ENCODE measurements around the gene GPR39. TPM values are rescaled to one million over a fixed set of nuclear protein-coding genes. Genes with fewer than 3 reads are reported as not detected.

GPR39 gene
- total RNA-seq, 1 donor from 2014 or later: 0.20 TPM

DNA sequence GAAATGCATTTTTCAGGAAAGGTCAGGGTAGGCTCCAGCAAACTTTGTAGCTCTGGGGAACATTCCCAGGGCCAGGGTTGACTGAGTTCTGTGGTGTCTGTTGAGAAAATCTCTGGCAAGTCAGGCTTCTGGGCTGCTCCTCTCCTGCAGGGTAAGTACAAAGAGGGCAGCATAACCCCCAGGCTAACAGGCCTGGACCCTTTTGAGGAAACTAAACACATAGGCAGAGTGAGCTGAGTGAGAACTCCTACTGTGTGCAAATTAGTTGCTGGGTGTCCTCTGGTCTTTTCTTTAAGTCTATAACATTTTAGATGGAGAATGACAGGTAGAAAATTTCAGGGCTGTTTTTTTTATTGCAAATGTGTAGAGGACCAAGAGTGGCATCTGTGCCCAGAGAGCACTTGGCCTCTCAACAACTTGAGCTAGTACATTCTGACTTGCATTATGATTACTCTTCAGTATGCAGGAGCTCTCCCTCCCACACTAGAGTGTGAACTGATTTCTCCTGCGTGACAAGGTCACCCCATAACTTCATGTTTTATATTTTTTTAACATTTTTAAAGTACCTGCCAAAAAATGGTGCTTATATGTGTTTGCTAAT is 49.9 kb downstream of the GPR39 start:
- Mint-ChIP-seq H3K36me3 (ENCODE audit: low read depth) (peaks cover 2% of the 10 kb centered on the region), H3K27me3 (ENCODE audit: low read depth) (no peaks in the 10 kb centered on the region), H3K4me3 (ENCODE audit: unreplicated experiment) (no peak overlapping the region), H3K4me1 (ENCODE audit: low read depth) (no peaks in the 10 kb centered on the region), H3K27ac (ENCODE audit: unreplicated experiment) (no peak overlapping the region), H3K9me3 (ENCODE audit: low read depth) (peaks cover 36% of the 10 kb centered on the region)
- DNase-seq (ENCODE audit: low spot score): no peak
- TF ChIP-seq, protein P1, sequence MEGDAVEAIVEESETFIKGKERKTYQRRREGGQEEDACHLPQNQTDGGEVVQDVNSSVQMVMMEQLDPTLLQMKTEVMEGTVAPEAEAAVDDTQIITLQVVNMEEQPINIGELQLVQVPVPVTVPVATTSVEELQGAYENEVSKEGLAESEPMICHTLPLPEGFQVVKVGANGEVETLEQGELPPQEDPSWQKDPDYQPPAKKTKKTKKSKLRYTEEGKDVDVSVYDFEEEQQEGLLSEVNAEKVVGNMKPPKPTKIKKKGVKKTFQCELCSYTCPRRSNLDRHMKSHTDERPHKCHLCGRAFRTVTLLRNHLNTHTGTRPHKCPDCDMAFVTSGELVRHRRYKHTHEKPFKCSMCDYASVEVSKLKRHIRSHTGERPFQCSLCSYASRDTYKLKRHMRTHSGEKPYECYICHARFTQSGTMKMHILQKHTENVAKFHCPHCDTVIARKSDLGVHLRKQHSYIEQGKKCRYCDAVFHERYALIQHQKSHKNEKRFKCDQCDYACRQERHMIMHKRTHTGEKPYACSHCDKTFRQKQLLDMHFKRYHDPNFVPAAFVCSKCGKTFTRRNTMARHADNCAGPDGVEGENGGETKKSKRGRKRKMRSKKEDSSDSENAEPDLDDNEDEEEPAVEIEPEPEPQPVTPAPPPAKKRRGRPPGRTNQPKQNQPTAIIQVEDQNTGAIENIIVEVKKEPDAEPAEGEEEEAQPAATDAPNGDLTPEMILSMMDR (IDR thresholded peaks at IDR 0.05): no peak

DNA sequence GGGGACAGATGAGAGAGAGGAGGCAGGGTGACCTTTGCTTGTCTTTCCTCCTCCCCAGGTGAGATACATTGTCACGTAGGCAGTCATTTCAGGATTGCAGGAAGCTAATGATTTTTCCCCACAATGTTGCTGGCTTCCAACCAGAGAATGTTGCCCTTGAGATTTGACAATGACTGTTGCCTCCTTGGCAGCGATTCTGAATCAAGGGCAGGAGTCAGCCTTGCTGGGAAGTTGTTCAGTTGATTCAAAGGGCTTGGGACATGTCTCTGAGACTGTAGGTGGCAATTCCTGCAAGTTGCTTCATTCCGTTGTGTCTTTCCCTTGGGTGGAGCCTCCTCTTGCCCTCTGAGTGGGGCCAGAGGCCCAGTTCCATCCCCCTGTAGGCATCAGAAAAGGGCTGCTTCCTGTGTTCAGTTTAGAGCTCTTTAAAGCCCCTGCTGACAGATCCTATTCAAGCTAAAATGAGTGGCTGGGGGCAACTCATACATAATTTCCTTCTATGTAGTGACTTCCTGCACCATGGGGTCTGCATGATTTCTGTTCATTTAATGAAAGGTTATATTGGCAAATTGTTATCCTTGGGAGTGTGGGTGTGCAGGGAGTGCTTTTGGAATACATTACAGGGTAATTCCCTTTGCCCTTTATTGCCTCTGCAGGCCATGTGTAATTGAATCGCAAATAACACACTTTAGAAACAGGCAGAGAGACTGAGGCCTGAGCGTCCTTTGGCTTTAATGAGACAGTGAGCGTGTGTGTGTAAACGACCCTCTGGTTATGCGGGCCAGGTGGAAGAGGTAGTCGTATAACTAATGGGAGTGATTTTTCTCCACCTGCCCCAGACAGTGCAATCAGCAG is 52.4 kb downstream of the GPR39 start:
- Mint-ChIP-seq H3K4me1 (ENCODE audit: low read depth) (no peaks in the 10 kb centered on the region), H3K27me3 (ENCODE audit: low read depth) (no peaks in the 10 kb centered on the region), H3K36me3 (ENCODE audit: low read depth) (peaks cover 2% of the 10 kb centered on the region), H3K27ac (ENCODE audit: unreplicated experiment) (no peak overlapping the region), H3K9me3 (ENCODE audit: low read depth) (peaks cover 36% of the 10 kb centered on the region), H3K4me3 (ENCODE audit: unreplicated experiment) (no peak overlapping the region)
- TF ChIP-seq, protein P1 (IDR thresholded peaks at IDR 0.05): no peak
- no peak for DNase-seq (ENCODE audit: low spot score)

DNA sequence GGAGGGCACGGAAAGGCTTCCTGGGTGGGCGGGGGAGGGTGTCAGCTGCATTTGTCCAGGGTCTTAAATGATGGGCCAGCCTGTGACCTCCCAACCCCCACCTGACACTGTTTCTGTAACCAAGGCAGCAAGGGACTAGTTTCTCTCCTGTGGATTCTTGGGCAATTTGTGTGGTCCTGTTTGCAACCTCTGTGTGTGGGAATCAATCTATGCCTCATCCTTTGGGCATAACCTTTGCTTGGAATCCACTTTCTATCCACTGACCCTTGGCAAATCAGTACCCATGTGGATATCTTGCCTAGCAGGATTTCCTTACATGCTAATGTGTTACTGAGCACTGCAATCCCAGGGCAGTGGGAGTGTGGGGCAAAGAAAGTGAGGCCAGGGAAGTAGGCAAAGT is 54.1 kb downstream of the GPR39 start:
- peaks cover 2% of the 10 kb centered on the region for H3K36me3 Mint-ChIP-seq (ENCODE audit: low read depth)
- H3K27me3 Mint-ChIP-seq (ENCODE audit: low read depth): no peaks in the 10 kb centered on the region
- TF ChIP-seq, protein P1 (IDR thresholded peaks at IDR 0.05): no peak
- no peak for DNase-seq (ENCODE audit: low spot score)
- no peak overlapping the region for H3K4me3 Mint-ChIP-seq (ENCODE audit: unreplicated experiment)
- no peak overlapping the region for H3K27ac Mint-ChIP-seq (ENCODE audit: unreplicated experiment)
- H3K4me1 Mint-ChIP-seq (ENCODE audit: low read depth): no peaks in the 10 kb centered on the region
- peaks cover 30% of the 10 kb centered on the region for H3K9me3 Mint-ChIP-seq (ENCODE audit: low read depth)

DNA sequence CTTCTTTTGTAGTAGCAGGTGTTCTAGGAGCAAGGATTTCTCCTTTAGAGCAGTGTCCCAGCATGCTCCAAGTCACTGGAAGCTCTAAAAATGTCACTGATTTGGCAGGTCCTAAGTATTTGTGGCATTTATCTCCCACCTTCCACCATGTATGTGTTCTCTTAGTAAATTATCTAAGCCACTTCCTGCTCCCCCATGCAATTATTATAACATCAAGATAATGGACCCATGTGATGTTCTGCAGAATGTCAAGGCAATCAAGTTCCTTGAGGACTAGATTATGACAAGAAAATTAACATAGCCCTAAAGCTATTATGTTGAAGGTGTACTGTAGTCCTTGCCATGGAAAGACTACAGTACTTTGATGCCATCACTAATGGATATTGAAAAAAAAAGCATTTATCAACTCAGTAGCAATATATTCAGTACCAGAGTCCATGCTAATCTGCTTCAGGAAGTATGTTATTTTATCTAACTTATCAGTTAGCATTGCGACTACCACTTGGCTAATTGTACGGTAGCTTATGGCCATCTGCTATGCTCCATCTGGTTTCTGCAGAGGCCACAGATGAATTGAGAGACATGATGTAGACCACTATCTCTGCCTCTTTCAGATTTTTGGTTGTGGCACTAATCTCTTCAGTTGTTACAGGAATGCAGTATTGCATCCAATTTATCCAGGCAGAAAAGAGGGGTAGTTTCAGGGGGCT is 56.7 kb downstream of the GPR39 start:
- H3K4me3 Mint-ChIP-seq (ENCODE audit: unreplicated experiment): no peak overlapping the region
- no peaks in the 10 kb centered on the region for H3K4me1 Mint-ChIP-seq (ENCODE audit: low read depth)
- TF ChIP-seq, protein P1 (IDR thresholded peaks at IDR 0.05): no peak
- no peak for DNase-seq (ENCODE audit: low spot score)
- no peaks in the 10 kb centered on the region for H3K36me3 Mint-ChIP-seq (ENCODE audit: low read depth)
- no peaks in the 10 kb centered on the region for H3K27me3 Mint-ChIP-seq (ENCODE audit: low read depth)
- H3K27ac Mint-ChIP-seq (ENCODE audit: unreplicated experiment): no peak overlapping the region
- H3K9me3 Mint-ChIP-seq (ENCODE audit: low read depth): peaks cover 20% of the 10 kb centered on the region

DNA sequence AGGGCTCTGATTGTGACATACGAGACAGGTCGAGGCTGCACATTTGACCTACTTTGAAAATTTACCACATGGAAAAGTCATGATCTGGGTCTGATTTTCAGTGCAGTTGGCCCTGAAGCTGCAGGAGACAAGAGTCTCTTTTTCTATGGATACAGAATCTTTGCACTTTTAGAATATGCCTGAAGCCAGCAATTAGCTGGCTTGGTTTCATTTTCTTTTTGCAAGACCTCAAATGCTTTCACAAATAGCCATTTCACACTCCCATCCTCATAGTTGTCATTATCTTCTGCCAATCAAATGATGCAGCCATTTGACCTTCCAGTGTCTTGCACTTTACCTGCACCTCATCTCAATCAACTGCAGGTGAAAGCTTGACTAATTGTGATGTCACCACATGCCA is 59.0 kb downstream of the GPR39 start:
- DNase-seq (ENCODE audit: low spot score): no peak
- H3K27me3 Mint-ChIP-seq (ENCODE audit: low read depth): peaks cover 2% of the 10 kb centered on the region
- H3K36me3 Mint-ChIP-seq (ENCODE audit: low read depth): no peaks in the 10 kb centered on the region
- TF ChIP-seq, protein P1 (IDR thresholded peaks at IDR 0.05): no peak
- no peaks in the 10 kb centered on the region for H3K4me1 Mint-ChIP-seq (ENCODE audit: low read depth)
- H3K9me3 Mint-ChIP-seq (ENCODE audit: low read depth): peaks cover 20% of the 10 kb centered on the region
- H3K27ac Mint-ChIP-seq (ENCODE audit: unreplicated experiment): no peak overlapping the region
- no peak overlapping the region for H3K4me3 Mint-ChIP-seq (ENCODE audit: unreplicated experiment)
